HG02571 (cell line): Measurements from ENCODE around the gene SPIRE1.
"Not testable (repeated sequence)": the region's sequence is repeated elsewhere in the genome, so short reads cannot be mapped to it uniquely, and the experiment has no call there.

Experiments
- ATAC-seq: cut with Tn5 transposase; IDR thresholded peaks from one replicate; pipeline ENCODE4 v1.9.1; 2021; ENCODE audit warnings: mild to moderate bottlenecking, moderate library complexity; ENCODE audit not compliant: unreplicated experiment

Gene SPIRE1

GRCh38 chr18:12423393-12423792, 234.5 kb downstream of the SPIRE1 start:
- no peak for ATAC-seq

- ATAC-seq = no peak
Observed at GRCh38 chr18:12422936-12423335, 235.0 kb downstream of the SPIRE1 start.

- no peak for ATAC-seq
Observed at GRCh38 chr18:12421732-12422131, 236.2 kb downstream of the SPIRE1 start.

- ATAC-seq = no peak
Observed at GRCh38 chr18:12420821-12421421, 237.0 kb downstream of the SPIRE1 start.

GRCh38 chr18:12417687-12418086, 240.2 kb downstream of the SPIRE1 start:
- ATAC-seq = no peak

- ATAC-seq = no peak
Observed at GRCh38 chr18:12416098-12416729, 241.7 kb downstream of the SPIRE1 start.

GRCh38 chr18:12411456-12411855, 246.5 kb downstream of the SPIRE1 start:
- ATAC-seq = no peak

- not testable (repeated sequence) for ATAC-seq
Observed at GRCh38 chr18:12410747-12411146, 247.2 kb downstream of the SPIRE1 start.

- ATAC-seq = no peak
Observed at GRCh38 chr18:12410081-12410481, 247.8 kb downstream of the SPIRE1 start.

- no peak for ATAC-seq
Observed at GRCh38 chr18:12409469-12409868, 248.4 kb downstream of the SPIRE1 start.

GRCh38 chr18:12408247-12408869, 249.5 kb downstream of the SPIRE1 start:
- no peak for ATAC-seq

GRCh38 chr18:12406371-12407111, 251.4 kb downstream of the SPIRE1 start:
- ATAC-seq = no peak

GRCh38 chr18:12405066-12405465, 252.8 kb downstream of the SPIRE1 start:
- no peak for ATAC-seq

GRCh38 chr18:12403601-12404506, 254.1 kb downstream of the SPIRE1 start:
- no peak for ATAC-seq

GRCh38 chr18:12401881-12402280, 256.0 kb downstream of the SPIRE1 start:
- ATAC-seq = no peak

GRCh38 chr18:12399231-12399630, 258.7 kb downstream of the SPIRE1 start:
- no peak for ATAC-seq

- no peak for ATAC-seq
Observed at GRCh38 chr18:12398625-12399024, 259.3 kb downstream of the SPIRE1 start.

GRCh38 chr18:12397793-12398192, 260.1 kb downstream of the SPIRE1 start:
- no peak for ATAC-seq

- ATAC-seq = no peak
Observed at GRCh38 chr18:12397254-12397653, 260.7 kb downstream of the SPIRE1 start.
